T47D (cell line): Measurements from ENCODE around the gene ATXN1.
"Not testable (repeated sequence)": the region's sequence is repeated elsewhere in the genome, so short reads cannot be mapped to it uniquely, and the experiment has no call there.

Source experiments
- DNase-seq, 2 experiments: peaks; one replicate each; pipeline versions ENCODE4 v3.0.0 to v3.0.0-alpha.2; 2011 to 2012; ENCODE audit warnings: low read depth in 1 of 2, low spot score in 1 of 2
- JUND ChIP-seq: IDR thresholded peaks from 2 replicates; pipeline ENCODE4 v1.6.1; 2012; ENCODE audit warnings: low read depth
- in situ Hi-C: cut with HindIII; loops from 2 replicates; pipeline ENCODE4 v1.10.0; 2016; ENCODE audit warnings: low sequenced_read_pairs, low pct_unique_long_range_greater_than_20kb

Gene ATXN1

DNA sequence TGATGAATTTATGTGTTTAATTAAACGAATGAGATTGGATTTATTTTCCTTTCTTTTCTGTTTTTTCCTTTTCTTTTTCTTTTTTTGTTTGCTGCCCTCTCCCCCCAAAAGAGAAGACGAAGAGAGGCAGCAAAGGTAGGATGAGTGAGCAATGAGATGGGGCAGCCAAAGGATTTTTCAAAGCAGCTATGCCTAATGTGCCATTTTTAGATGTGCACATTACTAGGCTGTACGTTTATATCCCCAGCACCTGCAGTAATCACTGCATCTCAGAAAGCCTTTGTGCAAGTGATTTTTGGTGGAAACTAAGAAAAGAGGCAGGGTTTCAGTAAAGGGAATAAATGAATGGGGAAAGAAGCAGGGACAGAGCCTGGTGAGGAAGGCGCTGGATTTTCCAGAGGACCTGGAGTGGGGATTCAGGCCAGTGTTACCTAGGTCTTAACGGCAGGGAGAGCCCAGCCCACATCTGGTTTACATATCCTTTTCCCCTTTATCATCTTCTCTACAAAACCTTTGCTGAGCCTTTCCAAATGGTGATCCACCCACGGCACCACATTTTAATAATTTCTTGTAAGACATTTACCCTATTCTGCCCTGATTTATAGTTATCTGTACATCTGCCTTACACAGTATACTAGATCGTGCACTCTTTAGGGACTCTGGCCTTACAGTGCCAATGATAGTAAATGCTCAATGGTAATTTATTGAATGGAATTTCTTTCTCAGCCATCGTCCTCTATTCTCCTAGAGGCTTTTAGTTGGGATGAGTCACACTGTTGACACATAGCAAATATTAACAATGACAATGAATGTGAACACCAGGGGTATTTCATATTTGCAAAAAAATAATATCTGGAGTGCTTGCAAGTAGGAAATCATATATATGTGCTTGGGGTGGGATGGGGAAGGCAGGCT lies 38.3 kb upstream of the ATXN1 start:
- peak in 1 of 2 experiments; percentile 18 for DNase-seq
- TF ChIP-seq JUND: peak; percentile 49; the same call in 1 of the 2 replicates
- in situ Hi-C loops: no loop called here

DNA sequence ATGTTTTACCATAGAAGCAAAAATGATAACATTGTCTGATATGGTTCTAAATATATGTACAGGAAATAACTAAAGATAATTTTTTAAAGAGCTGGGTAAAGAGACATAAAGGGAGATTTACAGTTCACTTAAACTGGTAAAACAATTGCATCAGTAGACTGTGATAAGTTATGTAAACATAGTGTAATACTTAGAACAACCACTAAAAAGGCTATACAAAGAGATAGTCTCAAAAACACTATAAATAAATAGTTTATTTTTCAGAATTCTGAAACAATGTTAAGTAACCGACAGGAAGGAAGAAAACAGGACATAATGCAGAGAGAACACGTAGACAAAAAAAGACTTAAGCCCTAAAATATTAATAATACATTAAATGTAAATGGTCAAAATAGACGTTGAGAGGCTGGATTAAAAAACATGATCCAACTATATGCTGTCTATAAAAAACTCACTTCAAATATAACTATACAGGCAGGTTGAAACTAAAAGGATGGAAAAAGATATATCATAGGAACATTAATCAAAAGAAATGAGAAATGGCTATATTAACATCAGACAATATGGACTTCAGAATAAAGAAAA lies 32.7 kb upstream of the ATXN1 start:
- in situ Hi-C loops: no loop called here
- no peak for TF ChIP-seq JUND
- DNase-seq: no peak

DNA sequence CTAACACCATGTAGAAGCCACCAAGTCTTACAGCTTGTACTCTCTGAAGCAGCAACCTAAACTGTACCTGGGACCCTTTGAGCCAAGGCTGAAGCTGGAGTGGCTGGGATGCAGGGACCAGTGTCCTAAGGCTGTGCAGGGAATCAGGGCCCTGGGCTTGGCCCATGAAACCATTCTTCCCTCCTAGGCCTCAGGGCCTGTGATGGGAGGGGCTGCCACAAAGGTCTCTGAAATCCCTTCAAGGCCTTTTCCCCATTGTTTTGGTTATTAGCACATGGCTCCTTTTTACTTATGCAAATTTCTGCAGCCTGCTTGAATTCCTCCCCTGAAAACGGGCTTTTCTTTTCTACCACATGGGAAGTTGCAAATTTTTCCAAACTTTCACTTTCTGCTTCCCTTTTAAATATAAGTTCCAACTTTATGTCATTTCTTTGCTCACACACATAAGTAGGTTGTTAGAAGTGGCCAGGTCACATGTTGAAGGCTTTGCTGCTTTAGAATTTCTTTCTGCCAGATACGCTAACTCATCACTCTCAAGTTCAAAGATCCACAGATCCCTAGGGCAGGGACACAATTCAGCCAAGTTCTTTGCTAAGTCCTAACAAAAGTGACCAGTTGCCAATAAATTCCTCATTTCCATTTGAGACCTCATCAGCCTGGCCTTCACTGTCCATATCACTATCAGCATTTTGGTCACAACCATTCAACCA lies 28.2 kb upstream of the ATXN1 start:
- no peak for TF ChIP-seq JUND
- in situ Hi-C loops: no loop called here
- DNase-seq: no peak

DNA sequence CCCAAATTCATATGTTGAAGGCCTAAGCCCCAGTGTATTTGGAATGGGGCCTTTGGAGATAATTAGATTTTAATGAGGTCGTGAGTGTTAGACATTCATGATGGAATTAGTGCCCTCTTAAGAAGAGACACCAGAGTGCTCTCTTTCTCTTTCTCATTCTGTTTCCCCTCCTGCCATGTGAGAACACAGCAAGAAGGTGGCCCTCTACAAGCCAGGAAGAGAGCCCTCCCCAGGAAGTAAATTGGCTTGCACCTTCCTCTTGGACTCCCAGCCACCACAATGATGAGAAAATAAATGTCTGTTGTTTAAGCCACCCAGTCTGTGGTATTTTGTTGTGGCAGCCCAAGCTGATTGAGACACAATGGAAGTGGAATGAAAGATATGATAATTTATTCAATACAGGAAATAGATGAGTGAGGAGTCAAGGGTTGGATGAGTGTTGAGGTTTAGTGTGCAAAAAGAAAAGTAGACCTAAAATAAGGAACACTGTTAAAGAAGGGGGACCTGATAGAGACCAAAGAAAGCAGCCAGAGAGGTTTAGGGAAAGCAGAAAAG lies 25.9 kb upstream of the ATXN1 start:
- in situ Hi-C loops: no loop called here
- DNase-seq: no peak
- TF ChIP-seq JUND: no peak

DNA sequence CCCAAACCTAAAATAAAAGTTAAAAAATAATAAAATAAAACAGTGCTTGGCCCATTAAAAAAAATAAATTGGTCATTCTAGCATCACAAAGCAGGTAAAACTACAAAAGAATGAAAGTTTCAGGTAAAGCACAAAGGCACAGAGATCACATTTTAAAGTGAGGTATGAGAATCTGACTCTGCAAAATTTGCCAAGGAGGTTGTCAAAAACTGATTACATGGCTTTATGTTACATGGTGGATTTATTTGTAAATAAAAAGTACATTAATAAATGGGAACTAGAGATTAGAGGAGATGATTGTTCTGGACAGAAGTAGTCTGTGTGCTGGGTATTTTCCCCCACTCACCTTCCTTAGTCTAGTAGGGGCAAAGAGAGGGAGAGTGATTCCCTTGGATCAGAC lies 24.2 kb upstream of the ATXN1 start:
- in situ Hi-C loops: no loop called here

DNA sequence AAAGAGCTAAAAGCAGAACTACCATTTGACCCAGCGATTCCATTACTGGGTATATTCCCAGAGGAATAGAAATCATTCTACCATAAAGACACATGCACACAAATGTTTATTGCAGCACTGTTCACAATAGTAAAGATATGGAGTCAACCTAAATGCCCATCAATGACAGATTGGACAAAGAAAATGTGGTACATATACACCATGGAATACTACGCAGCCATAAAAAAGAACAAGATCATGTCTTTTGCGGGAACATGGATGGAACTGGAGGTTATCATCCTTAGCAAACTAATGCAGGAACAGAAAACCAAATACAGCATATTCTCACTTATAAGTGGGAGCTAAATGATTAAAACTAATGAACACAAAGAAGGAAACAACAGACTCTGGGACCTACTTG lies 23.7 kb upstream of the ATXN1 start:
- in situ Hi-C loops, DNase-seq: not testable (repeated sequence)

More for the DNA sequence above, 24.2 kb upstream of the ATXN1 start:
- TF ChIP-seq JUND: no peak
- no peak for DNase-seq

DNA sequence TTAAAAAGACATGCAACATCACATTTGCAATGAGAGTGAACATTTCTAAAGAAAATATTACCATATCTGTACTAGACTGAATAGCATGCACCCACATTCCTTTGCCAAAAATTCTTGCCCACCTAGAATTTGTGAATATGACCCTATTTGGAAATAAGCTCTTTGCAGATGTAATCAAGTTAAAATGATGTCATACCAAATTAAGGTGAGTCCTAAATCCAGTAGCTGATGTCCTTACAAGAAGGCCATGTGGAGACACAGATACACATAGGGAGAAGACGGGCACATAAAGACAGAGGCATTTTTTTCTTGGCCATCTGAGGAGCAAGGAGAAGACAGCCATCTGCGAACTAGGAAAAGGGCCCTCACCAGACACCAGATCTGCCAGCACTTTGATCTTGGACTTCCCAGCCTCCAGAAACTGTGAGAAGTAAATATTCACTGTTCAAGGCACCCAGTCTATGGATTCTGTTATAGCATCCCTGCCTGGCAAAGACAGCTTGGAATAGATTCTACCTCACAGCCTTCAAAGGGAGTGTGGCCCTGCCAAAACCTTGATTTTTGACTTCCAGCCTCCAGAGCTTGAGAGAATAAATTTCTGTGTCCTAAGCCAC lies 22.8 kb upstream of the ATXN1 start:
- no peak for DNase-seq
- TF ChIP-seq JUND: no peak
- in situ Hi-C loops: no loop called here

DNA sequence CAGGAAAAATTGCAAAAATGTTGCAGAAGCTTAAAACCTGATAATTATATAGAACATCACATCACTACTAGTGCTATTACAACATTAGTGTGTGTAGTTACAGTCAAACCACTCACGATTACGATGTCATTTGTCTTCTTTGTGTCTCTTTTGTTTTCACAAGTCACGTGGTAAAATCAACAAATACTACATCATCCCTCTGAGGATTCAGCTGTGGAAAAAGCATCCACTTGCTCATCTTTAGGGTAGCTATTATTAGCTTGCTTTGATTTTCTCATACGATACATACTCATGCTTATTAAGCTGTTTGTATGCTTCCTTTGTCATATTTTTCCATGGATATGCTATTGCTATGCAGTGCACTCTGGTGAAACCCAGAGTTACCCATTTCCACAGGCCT lies 22.2 kb upstream of the ATXN1 start:
- in situ Hi-C loops: no loop called here
- no peak for TF ChIP-seq JUND
- DNase-seq: no peak

DNA sequence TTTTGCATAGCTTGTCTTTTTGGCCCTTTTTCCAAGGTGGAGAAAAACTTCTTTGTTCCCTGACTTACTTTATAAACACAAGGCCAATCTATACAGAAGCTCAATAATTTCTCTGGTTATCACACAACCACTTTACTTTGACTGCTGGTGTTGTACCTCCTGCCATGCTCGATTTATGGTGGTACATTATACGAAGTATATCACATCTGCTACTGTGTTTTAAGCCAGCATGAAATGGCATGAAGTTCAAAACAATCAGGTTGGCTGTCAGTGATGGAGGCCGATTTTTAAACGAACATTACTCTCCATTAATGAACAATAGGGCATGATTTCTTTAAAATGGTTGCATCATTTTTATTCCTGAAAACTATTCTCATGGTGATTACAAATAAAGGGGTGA lies 21.0 kb upstream of the ATXN1 start:
- no peak for DNase-seq
- in situ Hi-C loops: no loop called here
- no peak for TF ChIP-seq JUND

DNA sequence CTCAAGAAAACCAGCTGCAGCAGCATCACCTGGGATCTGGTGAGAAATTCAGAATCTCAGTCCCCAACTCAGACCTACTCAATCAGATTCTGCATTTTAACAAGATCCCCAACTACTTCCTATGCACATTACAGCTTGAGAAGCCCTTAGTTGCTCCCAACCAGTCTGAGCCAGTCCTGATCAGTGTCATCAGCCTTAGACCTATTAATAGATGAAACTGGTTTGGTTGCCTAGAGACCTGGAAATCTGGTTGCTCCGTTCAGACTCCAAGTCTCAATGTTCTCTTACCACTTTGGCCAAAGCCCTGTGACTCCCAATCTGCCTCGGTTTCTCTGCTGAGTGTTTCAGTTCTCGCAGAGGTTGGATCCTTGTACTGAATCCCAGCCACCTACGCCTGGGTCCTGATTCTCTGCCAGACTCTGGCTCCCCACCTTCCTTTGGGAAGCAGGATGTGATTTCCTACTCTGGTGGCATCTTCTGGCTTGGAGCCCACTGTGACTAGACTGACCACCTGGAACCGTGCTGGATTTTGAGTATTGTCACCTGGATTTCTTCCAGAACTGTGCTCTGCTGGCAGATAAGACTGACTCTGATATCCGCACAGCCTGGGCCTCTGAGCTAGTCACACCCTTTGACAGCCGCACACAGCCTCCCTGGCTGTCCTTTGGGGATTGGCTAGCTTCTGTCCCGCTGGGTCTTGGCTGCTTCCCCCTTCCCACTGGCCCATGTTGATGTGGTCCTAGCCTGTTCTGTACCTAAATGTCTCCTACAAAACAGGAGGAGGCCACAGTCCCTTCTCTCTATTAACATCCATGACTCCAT lies 20.3 kb upstream of the ATXN1 start:
- no peak for TF ChIP-seq JUND
- in situ Hi-C loops: no loop called here
- peak in 1 of 2 experiments; percentile 66 for DNase-seq

DNA sequence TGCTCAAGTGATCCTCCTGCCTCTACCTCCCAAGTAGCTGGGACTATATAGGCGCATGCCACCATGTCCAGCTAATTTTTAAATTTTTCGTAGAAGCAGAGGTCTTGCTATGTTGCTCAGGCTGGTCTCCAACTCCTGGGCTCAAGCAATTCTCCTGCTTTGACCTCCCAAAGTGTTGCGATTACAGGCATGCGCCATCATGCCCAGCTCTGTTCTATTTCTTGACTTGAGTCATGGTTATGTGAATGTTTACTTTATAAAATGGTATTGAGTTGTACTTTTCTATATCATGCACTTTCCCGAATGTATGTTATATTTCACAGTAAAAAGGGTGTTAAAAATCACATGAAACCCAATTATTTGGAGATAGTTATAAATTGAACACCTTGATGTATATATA lies 17.3 kb upstream of the ATXN1 start:
- in situ Hi-C loops: no loop called here
- TF ChIP-seq JUND: no peak
- DNase-seq: no peak

DNA sequence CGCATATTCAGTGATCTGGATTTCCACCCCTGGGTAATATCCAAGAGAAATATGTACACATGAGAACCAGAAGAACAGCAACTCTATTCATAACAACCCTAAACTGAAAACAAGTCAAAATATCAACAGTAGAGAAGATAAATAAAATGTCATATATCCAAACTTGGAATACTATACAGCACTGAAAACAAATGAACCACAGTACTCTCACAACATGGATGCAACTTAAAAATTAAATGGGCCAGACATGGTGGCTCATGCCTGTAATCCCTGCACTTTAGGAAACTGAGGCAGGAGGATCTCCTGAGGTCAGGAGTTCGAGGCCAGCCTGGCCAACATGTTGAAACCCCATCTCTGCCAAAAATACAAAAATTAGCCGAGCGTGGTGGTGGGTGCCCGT lies 16.5 kb upstream of the ATXN1 start:
- in situ Hi-C loops: no loop called here
- no peak for TF ChIP-seq JUND
- DNase-seq: no peak
